HepG2 (cell line): ENCODE measurements around the gene BIRC5. TPM values are rescaled to one million over a fixed set of nuclear protein-coding genes. Genes with fewer than 3 reads are reported as not detected.
A peak's percentile ranks its signal among the peaks of the same experiment; 100 is the strongest.

Experiments
- ARNTL ChIP-seq: sonication (generic); formaldehyde crosslinking; IDR thresholded peaks from 2 replicates; pipeline ENCODE4 v1.4.0; 2020; ENCODE audit warnings: mild to moderate bottlenecking, missing genetic modification reagents
- CBX5 ChIP-seq: sonication (generic); formaldehyde crosslinking; IDR thresholded peaks from 2 replicates; pipeline ENCODE4 v1.4.0; 2020; ENCODE audit warnings: missing genetic modification reagents, borderline replicate concordance
- HBP1 ChIP-seq: IDR thresholded peaks from 2 replicates; pipeline ENCODE4 v1.6.1; 2016; ENCODE audit warnings: low read depth, control low read depth
- HNRNPLL ChIP-seq: fragments of 200-400 bp; formaldehyde crosslinking; IDR thresholded peaks from 2 replicates; pipeline ENCODE4 v1.6.1; 2017; ENCODE audit warnings: mild to moderate bottlenecking, low read depth, low read length; ENCODE audit not compliant: poor library complexity, severe bottlenecking
- MTA3 ChIP-seq: sonication (generic); formaldehyde crosslinking; IDR thresholded peaks from 2 replicates; pipeline ENCODE4 v1.4.0; 2020; ENCODE audit warnings: missing genetic modification reagents
- NFATC3 ChIP-seq: sonication (generic); formaldehyde crosslinking; IDR thresholded peaks from 2 replicates; pipeline ENCODE4 v1.5.1; 2020; ENCODE audit warnings: mild to moderate bottlenecking, missing genetic modification reagents
- NR2F6 ChIP-seq, 2 experiments: IDR thresholded peaks; 2 replicates each; pipeline ENCODE4 v1.6.1; 2016; ENCODE audit warnings: antibody characterized with exemption in 1 of 2, mild to moderate bottlenecking in 1 of 2
- POLR2AphosphoS5 ChIP-seq: IDR thresholded peaks from 2 replicates; pipeline ENCODE4 v1.6.1; 2012; ENCODE audit warnings: low read depth, low read length
- RARA ChIP-seq: IDR thresholded peaks from 2 replicates; pipeline ENCODE4 v1.6.1; 2016; ENCODE audit warnings: missing genetic modification reagents, missing compliant biosample characterization
- SETDB1 ChIP-seq: sonication (generic); formaldehyde crosslinking; IDR thresholded peaks from 2 replicates; pipeline ENCODE4 v1.5.1; 2020; ENCODE audit warnings: missing genetic modification reagents, mild to moderate bottlenecking, borderline replicate concordance
- SKI ChIP-seq: fragments of 450-650 bp; IDR thresholded peaks from one replicate; pipeline ENCODE4 v1.6.1; 2018; ENCODE audit warnings: mild to moderate bottlenecking; ENCODE audit not compliant: partially characterized antibody
- SMAD1 ChIP-seq: sonication (generic); formaldehyde crosslinking; IDR thresholded peaks from 2 replicates; pipeline ENCODE4 v1.4.0; 2020; ENCODE audit warnings: missing genetic modification reagents, low read depth, mild to moderate bottlenecking, borderline replicate concordance
- SMC3 ChIP-seq: IDR thresholded peaks from 2 replicates; pipeline ENCODE4 v1.6.1; 2011; ENCODE audit warnings: low read length, improper control_type of control experiment
- SP2 ChIP-seq: sonication (generic); formaldehyde crosslinking; IDR thresholded peaks from 2 replicates; pipeline ENCODE4 v1.5.1; 2020; ENCODE audit warnings: mild to moderate bottlenecking, missing genetic modification reagents
- SRSF9 ChIP-seq: fragments of 200-400 bp; formaldehyde crosslinking; IDR thresholded peaks from 2 replicates; pipeline ENCODE4 v1.6.1; 2018; ENCODE audit warnings: borderline replicate concordance, mild to moderate bottlenecking, low read depth, low read length; ENCODE audit not compliant: insufficient read depth, poor library complexity, severe bottlenecking
- TCF7 ChIP-seq: sonication (generic); IDR thresholded peaks from 2 replicates; pipeline ENCODE4 v1.6.1; 2016; ENCODE audit warnings: antibody characterized with exemption, low read depth
- ZBTB3 ChIP-seq: sonication (generic); formaldehyde crosslinking; IDR thresholded peaks from 2 replicates; pipeline ENCODE4 v1.4.0; 2020; ENCODE audit warnings: low read depth, mild to moderate bottlenecking, moderate library complexity, missing genetic modification reagents, borderline replicate concordance
- ZKSCAN8 ChIP-seq: IDR thresholded peaks from 2 replicates; pipeline ENCODE4 v1.6.1; 2016; ENCODE audit warnings: borderline replicate concordance, missing genetic modification reagents, missing compliant biosample characterization
- ZMYM4 ChIP-seq: sonication (generic); formaldehyde crosslinking; IDR thresholded peaks from 2 replicates; pipeline ENCODE4 v1.8.1; 2023; ENCODE audit warnings: mild to moderate bottlenecking, missing genetic modification reagents
- ZNF512 ChIP-seq: sonication (generic); formaldehyde crosslinking; IDR thresholded peaks from 2 replicates; pipeline ENCODE4 v1.4.0; 2020; ENCODE audit warnings: mild to moderate bottlenecking, missing genetic modification reagents
- ZNF556 ChIP-seq: sonication (generic); formaldehyde crosslinking; IDR thresholded peaks from 2 replicates; pipeline ENCODE4 v1.4.0; 2020; ENCODE audit warnings: mild to moderate bottlenecking, missing genetic modification reagents, borderline replicate concordance
- ZNF615 ChIP-seq: sonication (generic); formaldehyde crosslinking; IDR thresholded peaks from 2 replicates; pipeline ENCODE4 v1.5.0; 2020; ENCODE audit warnings: mild to moderate bottlenecking, missing genetic modification reagents, borderline replicate concordance
- ZNF652 ChIP-seq: IDR thresholded peaks from 2 replicates; pipeline ENCODE4 v1.6.1; 2016; ENCODE audit warnings: low read depth, borderline replicate concordance
- ZNF766 ChIP-seq: sonication (generic); formaldehyde crosslinking; IDR thresholded peaks from 2 replicates; pipeline ENCODE4 v1.5.0; 2020; ENCODE audit warnings: missing genetic modification reagents, borderline replicate concordance
- ZNF775 ChIP-seq: sonication (generic); formaldehyde crosslinking; IDR thresholded peaks from 2 replicates; pipeline ENCODE4 v1.4.0; 2020; ENCODE audit warnings: missing genetic modification reagents, mild to moderate bottlenecking, moderate library complexity, borderline replicate concordance
- polyA plus RNA-seq, 8 experiments: library from polyadenylated mRNA; depleted of rRNA in 3 of 8; stranded (reverse) in 7 of 8; unstranded in 1 of 8; fragments of >200 nt; fragmentation: Illumina TruSeq in 4 of 8; extraction: Trizol in 4 of 8; gene quantifications; 2 replicates each; pipeline versions ENCODE4 v1.2.1 to v1.2.3, GENCODE V29; 2011 to 2016; ENCODE audit warnings: low read depth in 4 of 8, missing spikeins in 1 of 8, mixed read lengths in 1 of 8; ENCODE audit not compliant: insufficient read depth in 1 of 8
- total RNA-seq, 5 experiments: library from RNA; depleted of rRNA; stranded (reverse); fragments of >200 nt; fragmentation: Illumina TruSeq; extraction: Trizol; gene quantifications; 2 replicates each; pipeline ENCODE4 v1.2.3, GENCODE V29; 2016; ENCODE audit warnings: low read depth in 1 of 5
- TF ChIP-seq, protein P1 (sequence below): sonication (generic); formaldehyde crosslinking; IDR thresholded peaks from 2 replicates; pipeline ENCODE4 v1.4.0; 2020; ENCODE audit warnings: low read depth, mild to moderate bottlenecking, missing genetic modification reagents

The BIRC5 gene
- total and polyA plus RNA-seq, 2 of the 13 experiments (the other 11 are each of a cell fraction or from before 2014, with no cell fraction given) = 30.3 to 135 TPM

GRCh38 chr17:78263063-78263735, 49.1 kb downstream of the BIRC5 start (continued):
- TF ChIP-seq, protein P1, sequence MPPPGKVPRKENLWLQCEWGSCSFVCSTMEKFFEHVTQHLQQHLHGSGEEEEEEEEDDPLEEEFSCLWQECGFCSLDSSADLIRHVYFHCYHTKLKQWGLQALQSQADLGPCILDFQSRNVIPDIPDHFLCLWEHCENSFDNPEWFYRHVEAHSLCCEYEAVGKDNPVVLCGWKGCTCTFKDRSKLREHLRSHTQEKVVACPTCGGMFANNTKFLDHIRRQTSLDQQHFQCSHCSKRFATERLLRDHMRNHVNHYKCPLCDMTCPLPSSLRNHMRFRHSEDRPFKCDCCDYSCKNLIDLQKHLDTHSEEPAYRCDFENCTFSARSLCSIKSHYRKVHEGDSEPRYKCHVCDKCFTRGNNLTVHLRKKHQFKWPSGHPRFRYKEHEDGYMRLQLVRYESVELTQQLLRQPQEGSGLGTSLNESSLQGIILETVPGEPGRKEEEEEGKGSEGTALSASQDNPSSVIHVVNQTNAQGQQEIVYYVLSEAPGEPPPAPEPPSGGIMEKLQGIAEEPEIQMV (CRISPR knock-in tag) = 0 out of 2 replicates have a peak, but pooled peaks have one; percentile 18
- TF ChIP-seq ARNTL (CRISPR knock-in tag) (no peak; the same call in 1 of the 2 replicates), HNRNPLL (no peak), ZBTB3 (CRISPR knock-in tag) (no peak), ZNF775 (CRISPR knock-in tag) (no peak), ZNF652 (no peak), SKI (no peak), SP2 (CRISPR knock-in tag) (no peak), SRSF9 (no peak), NFATC3 (CRISPR knock-in tag) (no peak), HBP1 (CRISPR knock-in tag) (peak; percentile 77), SMC3 (no peak), RARA (CRISPR knock-in tag) (peak; percentile 96), ZNF615 (CRISPR knock-in tag) (no peak), NR2F6 (IDR thresholded peaks at IDR 0.05) (peak; percentile 20; the same call in 1 of the 2 replicates), NR2F6 (CRISPR knock-in tag; IDR thresholded peaks at IDR 0.05) (peak; percentile 79), CBX5 (0 out of 2 replicates have a peak, but pooled peaks have one; percentile 5), ZMYM4 (CRISPR knock-in tag) (no peak), ZKSCAN8 (CRISPR knock-in tag) (0 out of 2 replicates have a peak, but pooled peaks have one; percentile 58), TCF7 (peak; percentile 17; the same call in 1 of the 2 replicates), SETDB1 (CRISPR knock-in tag) (no peak), POLR2AphosphoS5 (no peak), SMAD1 (no peak; the same call in 1 of the 2 replicates), ZNF556 (no peak), MTA3 (CRISPR knock-in tag) (no peak), ZNF766 (no peak), ZNF512 (no peak)
